Cardiac fibroblast (primary cell): ENCODE results near the gene EFTUD2.

Experiments used
- DNase-seq, 2 donors: peaks; one replicate each; pipeline versions ENCODE4 v3.0.0 to v3.0.0-alpha.2; 2010; ENCODE audit warnings: low read depth in 2 of 2
- H3K4me3 ChIP-seq, 2 donors: replicated peaks in 1 of 2; 1 replicate in 1 of 2; 2 replicates in 1 of 2; pipeline ENCODE4 v1.5.1; 2011; ENCODE audit warnings: low read depth in 2 of 2, low read length in 2 of 2, mild to moderate bottlenecking in 2 of 2, moderate library complexity in 1 of 2
- TF ChIP-seq, protein P1 (sequence below): IDR thresholded peaks from one replicate; pipeline ENCODE4 v1.5.1; 2011; ENCODE audit warnings: low read depth, mild to moderate bottlenecking, low read length, inconsistent platforms

The EFTUD2 gene

DNA sequence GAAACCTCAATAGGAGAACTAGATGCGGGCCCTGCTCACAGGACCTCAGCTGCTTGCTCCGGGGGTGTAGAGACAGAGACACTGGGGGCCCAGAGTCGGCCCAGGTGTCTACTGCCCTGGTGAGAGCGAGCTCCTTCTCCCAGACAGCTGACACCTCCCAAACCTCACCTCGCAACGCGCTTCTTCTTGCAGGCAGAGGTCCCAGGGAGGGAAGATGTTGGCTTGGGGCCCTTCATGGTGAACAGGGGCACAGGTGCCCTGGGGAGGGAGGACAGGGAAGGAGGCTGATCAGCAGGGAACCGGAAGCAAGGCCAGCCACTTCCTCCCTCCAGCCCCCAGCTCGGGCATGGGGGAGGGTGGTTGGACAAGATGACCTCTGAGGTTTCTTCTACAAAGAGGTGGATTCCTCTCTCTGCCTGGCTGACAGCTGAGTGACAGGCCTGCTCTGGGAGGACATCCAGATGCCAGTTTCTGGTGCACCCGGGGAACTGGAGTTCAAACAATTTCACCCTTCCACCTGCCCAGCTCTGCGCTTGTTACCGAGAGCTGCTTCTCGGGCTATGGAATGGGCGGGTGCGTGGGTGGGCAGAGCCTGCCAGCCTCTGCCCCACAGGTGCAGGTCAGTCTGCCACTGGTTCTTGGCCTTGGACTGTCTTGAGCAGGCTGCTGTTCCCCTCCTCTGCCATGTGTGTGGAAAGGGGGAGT is 27.7 kb upstream of the EFTUD2 start:
- no peak overlapping the region for H3K4me3 ChIP-seq
- no peak for DNase-seq
- TF ChIP-seq, protein P1, sequence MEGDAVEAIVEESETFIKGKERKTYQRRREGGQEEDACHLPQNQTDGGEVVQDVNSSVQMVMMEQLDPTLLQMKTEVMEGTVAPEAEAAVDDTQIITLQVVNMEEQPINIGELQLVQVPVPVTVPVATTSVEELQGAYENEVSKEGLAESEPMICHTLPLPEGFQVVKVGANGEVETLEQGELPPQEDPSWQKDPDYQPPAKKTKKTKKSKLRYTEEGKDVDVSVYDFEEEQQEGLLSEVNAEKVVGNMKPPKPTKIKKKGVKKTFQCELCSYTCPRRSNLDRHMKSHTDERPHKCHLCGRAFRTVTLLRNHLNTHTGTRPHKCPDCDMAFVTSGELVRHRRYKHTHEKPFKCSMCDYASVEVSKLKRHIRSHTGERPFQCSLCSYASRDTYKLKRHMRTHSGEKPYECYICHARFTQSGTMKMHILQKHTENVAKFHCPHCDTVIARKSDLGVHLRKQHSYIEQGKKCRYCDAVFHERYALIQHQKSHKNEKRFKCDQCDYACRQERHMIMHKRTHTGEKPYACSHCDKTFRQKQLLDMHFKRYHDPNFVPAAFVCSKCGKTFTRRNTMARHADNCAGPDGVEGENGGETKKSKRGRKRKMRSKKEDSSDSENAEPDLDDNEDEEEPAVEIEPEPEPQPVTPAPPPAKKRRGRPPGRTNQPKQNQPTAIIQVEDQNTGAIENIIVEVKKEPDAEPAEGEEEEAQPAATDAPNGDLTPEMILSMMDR, result no peak

DNA sequence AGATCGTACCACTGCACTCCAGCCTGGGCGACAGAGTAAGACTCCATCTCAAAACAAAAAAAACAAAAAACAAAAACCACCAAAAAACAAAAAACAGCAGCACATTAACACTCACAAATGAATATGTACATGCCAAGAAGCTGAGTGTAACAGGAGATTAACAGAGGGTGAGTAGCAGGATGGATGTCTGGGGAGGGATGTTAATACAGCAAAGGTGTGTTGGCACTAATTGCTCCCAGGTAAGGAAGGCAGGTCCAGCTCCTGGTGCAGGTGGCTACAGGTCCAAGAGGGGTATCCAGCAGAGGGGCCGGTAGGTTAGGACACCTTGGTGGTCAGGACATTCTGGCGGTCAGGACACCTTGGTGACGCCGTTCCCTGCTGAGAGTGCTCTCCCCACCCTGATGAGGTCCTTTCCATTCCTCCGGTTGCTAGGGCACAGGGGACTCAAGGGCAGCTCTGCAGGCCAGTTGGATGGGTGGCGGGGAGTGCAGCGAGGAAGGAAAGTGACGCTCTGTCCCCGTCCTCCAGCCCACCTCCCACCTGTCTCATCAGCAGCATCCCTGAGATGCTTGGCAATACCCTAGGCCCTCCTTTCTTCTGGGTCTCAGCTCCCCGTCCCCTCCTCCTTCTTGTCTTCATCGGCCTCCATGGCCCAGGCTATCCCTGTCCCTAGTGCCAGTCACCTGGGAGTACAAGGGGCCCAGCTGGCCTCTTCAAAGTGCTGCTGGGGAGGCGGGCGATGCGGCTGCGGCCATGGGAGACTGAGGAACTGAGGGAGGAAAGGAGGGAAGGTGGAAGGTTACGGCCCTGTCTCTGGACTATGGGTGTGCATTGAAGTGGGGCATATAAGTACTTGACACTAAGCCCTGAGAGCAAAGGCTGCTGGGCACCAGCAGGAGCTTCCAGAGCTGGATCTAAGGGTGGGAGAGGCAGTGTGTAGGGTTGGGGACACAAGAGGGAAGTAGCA is 26.8 kb upstream of the EFTUD2 start:
- DNase-seq, result no peak
- H3K4me3 ChIP-seq, result no peak overlapping the region
- TF ChIP-seq, protein P1, result no peak

DNA sequence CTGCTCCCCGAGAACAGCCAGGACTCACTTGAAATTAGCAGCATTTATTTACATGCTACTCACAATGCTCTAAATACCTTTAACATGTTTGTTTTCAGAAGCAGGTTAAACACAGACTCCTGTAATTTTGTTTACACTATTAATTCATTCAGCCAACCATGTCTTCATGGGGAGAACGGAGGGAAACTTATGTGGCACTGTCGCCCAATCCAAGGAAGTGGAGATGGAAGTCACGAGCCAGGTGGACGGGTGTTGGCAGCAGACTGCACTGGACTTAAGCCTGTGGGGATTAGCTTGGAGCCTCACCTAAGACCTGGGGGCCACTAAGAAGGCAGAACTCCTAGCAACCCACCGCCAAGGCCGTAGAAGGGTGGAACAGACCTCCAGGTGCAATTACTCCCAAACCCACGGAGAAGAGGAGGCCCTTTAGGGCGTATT is 24.9 kb upstream of the EFTUD2 start:
- TF ChIP-seq, protein P1, result no peak
- DNase-seq, result no peak
- no peak overlapping the region for H3K4me3 ChIP-seq

DNA sequence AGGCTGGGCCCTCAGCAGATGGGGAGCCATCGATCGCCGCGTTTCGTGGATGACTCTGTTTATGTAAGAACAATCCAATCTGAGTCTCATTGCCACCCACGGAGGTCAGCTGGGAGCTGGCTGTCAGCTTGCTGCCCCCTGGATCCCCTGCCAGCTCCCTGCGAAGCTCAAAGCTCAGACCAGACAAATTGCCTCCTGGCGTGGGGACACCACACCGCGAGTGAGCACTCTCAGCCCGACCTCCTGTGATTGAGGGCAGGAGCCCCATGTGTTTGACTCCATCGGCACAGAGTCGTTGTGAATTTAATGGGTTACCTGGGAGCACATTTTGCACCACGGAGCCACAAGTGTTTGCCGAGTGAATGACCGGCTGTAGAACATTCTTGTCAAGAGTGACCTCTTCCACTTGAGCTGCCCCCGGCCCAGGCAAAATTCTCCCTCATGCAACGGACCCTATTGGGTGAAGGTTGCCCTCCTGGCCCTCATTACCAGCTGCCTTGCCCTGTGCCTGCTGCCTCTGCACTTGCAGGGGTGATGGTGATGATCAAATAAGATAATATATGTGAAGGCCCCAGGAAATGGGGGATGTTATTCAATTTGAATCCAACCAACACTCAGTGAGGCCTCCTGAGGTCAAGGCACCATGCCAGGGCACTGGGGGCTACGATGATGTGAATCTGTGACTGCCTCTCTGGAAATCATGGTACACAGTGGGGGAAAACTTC is 23.7 kb upstream of the EFTUD2 start:
- no peak for DNase-seq
- TF ChIP-seq, protein P1, result no peak
- no peak overlapping the region for H3K4me3 ChIP-seq

DNA sequence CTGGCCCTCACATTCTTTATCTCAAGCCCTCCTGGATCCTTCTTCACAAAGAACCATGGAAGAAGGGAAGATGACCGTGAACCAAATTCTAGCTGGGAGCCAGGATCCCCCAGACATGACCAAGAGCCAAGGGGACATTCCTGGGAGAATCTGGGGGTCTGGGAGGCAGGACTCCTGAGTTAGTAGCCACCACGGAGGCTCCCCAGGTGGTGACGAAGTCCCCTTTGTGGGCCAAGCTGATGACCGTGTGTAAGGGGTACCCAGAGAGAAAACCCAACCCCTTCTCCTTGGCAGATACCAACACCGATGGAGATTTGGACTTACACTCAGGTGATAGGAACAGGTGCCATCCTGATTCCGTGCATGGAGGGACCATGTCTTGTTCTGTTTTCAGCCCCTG is 22.9 kb upstream of the EFTUD2 start:
- H3K4me3 ChIP-seq, result no peak overlapping the region
- TF ChIP-seq, protein P1, result no peak
- no peak for DNase-seq

DNA sequence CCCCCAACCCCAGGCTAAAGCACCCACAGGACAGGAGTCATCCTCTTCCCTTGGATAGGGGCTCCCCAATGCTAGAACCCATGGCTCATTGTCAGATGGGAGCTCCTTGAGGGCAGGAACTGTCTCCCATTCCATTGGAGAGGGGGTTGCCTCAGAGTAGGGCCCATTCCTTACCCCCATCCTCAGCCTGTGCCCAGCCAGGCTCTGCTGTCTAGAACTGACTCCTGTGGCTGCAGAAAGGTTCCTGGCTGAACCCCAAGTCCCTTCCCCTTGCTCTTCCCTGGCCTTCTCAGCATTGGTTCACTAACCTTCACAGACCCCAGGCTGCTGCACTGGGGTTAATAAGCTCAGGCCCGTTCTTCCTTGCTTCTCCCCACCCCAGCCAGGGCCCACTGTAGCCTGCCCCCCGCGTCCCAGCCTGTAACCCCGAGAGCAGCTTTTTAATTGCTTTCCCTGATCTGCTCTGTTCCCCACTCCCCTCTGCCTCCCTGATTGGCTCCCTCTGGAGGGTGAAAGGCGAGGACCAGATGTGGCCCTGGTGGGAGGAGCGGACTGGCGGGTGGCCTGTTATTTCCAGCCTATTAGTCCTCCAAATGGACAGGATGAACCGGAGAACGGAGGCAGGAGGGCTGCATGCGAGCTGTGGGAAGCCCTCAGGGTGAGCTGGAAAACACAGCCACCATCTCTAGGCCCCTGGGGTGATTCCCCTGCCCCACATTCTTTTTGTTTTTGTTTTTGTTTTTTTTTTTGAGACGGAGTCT is 22.1 kb upstream of the EFTUD2 start:
- H3K4me3 ChIP-seq, result no peak overlapping the region
- peak in 1 of 2 donors; percentile 18 for DNase-seq
- TF ChIP-seq, protein P1, result no peak
